ENCODE results near the gene TBL2.
"Not testable (repeated sequence)": the region's sequence is repeated elsewhere in the genome, so short reads cannot be mapped to it uniquely, and the experiment has no call there.

The TBL2 gene

DNA sequence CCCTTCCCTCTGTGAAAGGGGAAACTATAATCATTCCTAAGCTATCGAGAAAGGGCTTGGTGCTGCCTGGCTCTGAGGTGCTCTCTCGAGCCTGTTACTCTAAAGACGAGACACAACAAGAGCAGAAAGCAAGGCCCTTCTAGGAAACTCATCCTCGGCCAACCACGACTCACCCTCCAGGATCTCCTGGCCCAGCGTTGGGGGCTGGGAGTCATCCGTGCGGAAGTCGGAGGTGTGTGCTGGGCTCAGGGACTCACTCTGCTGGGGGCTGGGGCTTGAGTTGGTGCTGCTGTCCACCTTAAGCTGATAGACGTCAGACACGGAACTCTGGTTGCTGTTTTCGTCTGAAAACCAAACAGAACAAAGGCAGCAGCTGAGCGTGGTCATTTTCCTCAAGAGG lies 38.7 kb downstream of the TBL2 start:
- Histone ChIP-seq H3K79me2 (ENCODE audit: low read length) (peaks cover 40% of the 10 kb centered on the region), H3K36me3 (replicated peaks; ENCODE audit: insufficient read depth, low read length) (0 out of 2 replicates have a peak, but pooled peaks cover 15% of the 10 kb centered on the region), H3F3A (ENCODE audit: insufficient read depth, low read length) (no peaks in the 10 kb centered on the region), H3K4me2 (ENCODE audit: low read depth, low read length) (no peak overlapping the region), H3K27me3 (replicated peaks; ENCODE audit: insufficient read depth, low read length) (no peaks in the 10 kb centered on the region), H3K9me2 (replicated peaks; ENCODE audit: insufficient read depth, low read length) (no peaks in the 10 kb centered on the region), H3K27ac (ENCODE audit: low read length) (no peak overlapping the region), H4K20me1 (ENCODE audit: insufficient read depth, low read length) (no peaks in the 10 kb centered on the region; the same call in 1 of the 2 replicates), H2AFZ (ENCODE audit: low read length) (no peak overlapping the region), H3K9me3 (replicated peaks; ENCODE audit: insufficient read depth, low read length) (no peaks in the 10 kb centered on the region), H3K9ac (ENCODE audit: low read length) (no peak overlapping the region), H3K4me3 (ENCODE audit: low read length) (no peak overlapping the region), H3K4me1 (ENCODE audit: low read length) (no peaks in the 10 kb centered on the region)
- TF ChIP-seq EZH2phosphoT487 (IDR thresholded peaks at IDR 0.05; ENCODE audit: low read length) (no peak), EZH2 (optimal IDR thresholded peaks at IDR 0.05; ENCODE audit: low read depth, low read length) (no peak)
- TF ChIP-seq, protein P1, sequence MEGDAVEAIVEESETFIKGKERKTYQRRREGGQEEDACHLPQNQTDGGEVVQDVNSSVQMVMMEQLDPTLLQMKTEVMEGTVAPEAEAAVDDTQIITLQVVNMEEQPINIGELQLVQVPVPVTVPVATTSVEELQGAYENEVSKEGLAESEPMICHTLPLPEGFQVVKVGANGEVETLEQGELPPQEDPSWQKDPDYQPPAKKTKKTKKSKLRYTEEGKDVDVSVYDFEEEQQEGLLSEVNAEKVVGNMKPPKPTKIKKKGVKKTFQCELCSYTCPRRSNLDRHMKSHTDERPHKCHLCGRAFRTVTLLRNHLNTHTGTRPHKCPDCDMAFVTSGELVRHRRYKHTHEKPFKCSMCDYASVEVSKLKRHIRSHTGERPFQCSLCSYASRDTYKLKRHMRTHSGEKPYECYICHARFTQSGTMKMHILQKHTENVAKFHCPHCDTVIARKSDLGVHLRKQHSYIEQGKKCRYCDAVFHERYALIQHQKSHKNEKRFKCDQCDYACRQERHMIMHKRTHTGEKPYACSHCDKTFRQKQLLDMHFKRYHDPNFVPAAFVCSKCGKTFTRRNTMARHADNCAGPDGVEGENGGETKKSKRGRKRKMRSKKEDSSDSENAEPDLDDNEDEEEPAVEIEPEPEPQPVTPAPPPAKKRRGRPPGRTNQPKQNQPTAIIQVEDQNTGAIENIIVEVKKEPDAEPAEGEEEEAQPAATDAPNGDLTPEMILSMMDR (IDR thresholded peaks at IDR 0.05; ENCODE audit: low read length), result no peak
- DNase-seq, result no peak

DNA sequence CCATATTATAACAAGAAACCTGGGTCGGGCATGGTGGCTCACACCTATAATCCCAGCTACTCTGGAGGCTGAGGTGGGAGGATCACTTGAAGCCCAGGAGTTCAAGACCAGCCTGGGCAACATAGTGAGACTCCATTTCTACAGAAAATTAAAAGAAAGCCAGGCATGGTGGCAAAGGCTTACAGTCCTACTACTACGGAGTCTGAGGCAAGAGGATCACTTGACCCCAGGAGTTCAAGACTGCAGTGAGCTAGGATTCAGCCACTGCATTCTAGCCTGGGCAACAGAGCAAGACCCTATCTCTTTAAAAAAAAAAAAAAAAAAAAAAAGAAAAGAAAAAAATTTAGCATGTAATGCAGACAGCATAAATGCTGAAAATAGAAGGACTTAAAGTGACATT lies 39.9 kb downstream of the TBL2 start:
- not testable (repeated sequence) for H3K9me2 ChIP-seq (replicated peaks; ENCODE audit: insufficient read depth, low read length); H3K4me3 ChIP-seq (ENCODE audit: low read length); H3K4me1 ChIP-seq (ENCODE audit: low read length); H3K9ac ChIP-seq (ENCODE audit: low read length); H3F3A ChIP-seq (ENCODE audit: insufficient read depth, low read length); H4K20me1 ChIP-seq (ENCODE audit: insufficient read depth, low read length); H2AFZ ChIP-seq (ENCODE audit: low read length); DNase-seq; H3K27me3 ChIP-seq (replicated peaks; ENCODE audit: insufficient read depth, low read length); H3K27ac ChIP-seq (ENCODE audit: low read length); H3K9me3 ChIP-seq (replicated peaks; ENCODE audit: insufficient read depth, low read length); H3K4me2 ChIP-seq (ENCODE audit: low read depth, low read length)
- Histone ChIP-seq H3K36me3 (replicated peaks; ENCODE audit: insufficient read depth, low read length) (0 out of 2 replicates have a peak, but pooled peaks cover 12% of the 10 kb centered on the region), H3K79me2 (ENCODE audit: low read length) (peaks cover 29% of the 10 kb centered on the region)

DNA sequence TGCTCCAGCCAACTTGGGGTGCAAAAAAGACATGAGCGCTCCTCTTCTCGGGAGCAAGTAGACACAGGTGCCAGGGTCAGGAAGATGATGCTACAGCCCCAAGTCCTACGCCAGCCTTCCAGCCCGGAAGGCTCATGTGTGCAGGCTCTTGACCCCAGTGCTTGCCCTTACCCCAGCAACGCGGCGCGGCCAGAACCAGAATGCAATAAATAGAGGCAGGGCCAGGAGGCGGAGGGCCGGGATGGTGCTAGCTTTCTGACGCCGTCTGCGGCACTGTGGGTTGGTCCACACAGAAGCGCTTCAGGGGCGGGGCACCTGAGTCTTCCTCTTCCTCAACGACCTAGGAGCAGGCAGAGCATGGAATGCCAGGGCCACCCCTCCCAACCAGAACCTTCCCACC lies 41.3 kb downstream of the TBL2 start:
- Histone ChIP-seq H3K9ac (ENCODE audit: low read length) (no peak overlapping the region), H3K9me3 (replicated peaks; ENCODE audit: insufficient read depth, low read length) (no peaks in the 10 kb centered on the region), H3K27me3 (replicated peaks; ENCODE audit: insufficient read depth, low read length) (no peaks in the 10 kb centered on the region), H3K27ac (ENCODE audit: low read length) (no peak overlapping the region), H3K4me2 (ENCODE audit: low read depth, low read length) (no peak overlapping the region), H4K20me1 (ENCODE audit: insufficient read depth, low read length) (no peaks in the 10 kb centered on the region), H3K79me2 (ENCODE audit: low read length) (peaks cover 15% of the 10 kb centered on the region), H2AFZ (ENCODE audit: low read length) (no peak overlapping the region), H3K36me3 (replicated peaks; ENCODE audit: insufficient read depth, low read length) (0 out of 2 replicates have a peak, but pooled peaks cover 9% of the 10 kb centered on the region), H3F3A (ENCODE audit: insufficient read depth, low read length) (no peaks in the 10 kb centered on the region), H3K9me2 (replicated peaks; ENCODE audit: insufficient read depth, low read length) (no peaks in the 10 kb centered on the region), H3K4me3 (ENCODE audit: low read length) (no peak overlapping the region), H3K4me1 (ENCODE audit: low read length) (no peaks in the 10 kb centered on the region)
- TF ChIP-seq EZH2 (optimal IDR thresholded peaks at IDR 0.05; ENCODE audit: low read depth, low read length), result no peak
- DNase-seq, result no peak

DNA sequence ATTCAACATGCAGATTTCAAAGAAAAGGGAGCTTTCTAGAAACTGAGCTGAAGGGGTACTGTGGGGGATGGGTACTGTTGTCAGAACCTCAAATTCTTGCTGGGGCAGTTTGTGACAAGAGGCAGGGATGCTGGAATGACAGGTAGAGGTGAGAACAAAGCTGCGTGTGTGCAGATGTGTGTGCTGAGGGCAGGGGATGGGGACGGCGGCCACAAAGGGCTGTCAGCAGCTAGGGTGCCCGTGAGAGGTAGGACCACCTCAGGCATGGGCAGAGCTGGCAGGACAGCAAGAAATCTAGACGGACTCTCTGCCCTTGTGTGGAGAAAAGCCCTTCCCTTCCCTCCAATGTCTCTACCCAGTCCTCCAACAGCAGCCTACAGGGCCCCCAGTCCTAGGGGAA lies 41.9 kb downstream of the TBL2 start:
- no peaks in the 10 kb centered on the region for H3K4me1 ChIP-seq (ENCODE audit: low read length)
- H3K36me3 ChIP-seq (replicated peaks; ENCODE audit: insufficient read depth, low read length), result 0 out of 2 replicates have a peak, but pooled peaks cover 9% of the 10 kb centered on the region
- no peak overlapping the region for H3K4me2 ChIP-seq (ENCODE audit: low read depth, low read length)
- H2AFZ ChIP-seq (ENCODE audit: low read length), result no peak overlapping the region
- H3K4me3 ChIP-seq (ENCODE audit: low read length), result no peak overlapping the region
- no peaks in the 10 kb centered on the region for H3K27me3 ChIP-seq (replicated peaks; ENCODE audit: insufficient read depth, low read length)
- TF ChIP-seq EZH2 (optimal IDR thresholded peaks at IDR 0.05; ENCODE audit: low read depth, low read length), result no peak
- TF ChIP-seq EZH2phosphoT487 (IDR thresholded peaks at IDR 0.05; ENCODE audit: low read length), result no peak
- TF ChIP-seq, protein P1 (IDR thresholded peaks at IDR 0.05; ENCODE audit: low read length), result no peak
- H3K27ac ChIP-seq (ENCODE audit: low read length), result no peak overlapping the region
- no peaks in the 10 kb centered on the region for H3K9me3 ChIP-seq (replicated peaks; ENCODE audit: insufficient read depth, low read length)
- no peak for DNase-seq
- no peak overlapping the region for H3K9ac ChIP-seq (ENCODE audit: low read length)
- peaks cover 9% of the 10 kb centered on the region for H3K79me2 ChIP-seq (ENCODE audit: low read length)
- H3F3A ChIP-seq (ENCODE audit: insufficient read depth, low read length), result no peaks in the 10 kb centered on the region
- H3K9me2 ChIP-seq (replicated peaks; ENCODE audit: insufficient read depth, low read length), result no peaks in the 10 kb centered on the region
- no peaks in the 10 kb centered on the region for H4K20me1 ChIP-seq (ENCODE audit: insufficient read depth, low read length)

DNA sequence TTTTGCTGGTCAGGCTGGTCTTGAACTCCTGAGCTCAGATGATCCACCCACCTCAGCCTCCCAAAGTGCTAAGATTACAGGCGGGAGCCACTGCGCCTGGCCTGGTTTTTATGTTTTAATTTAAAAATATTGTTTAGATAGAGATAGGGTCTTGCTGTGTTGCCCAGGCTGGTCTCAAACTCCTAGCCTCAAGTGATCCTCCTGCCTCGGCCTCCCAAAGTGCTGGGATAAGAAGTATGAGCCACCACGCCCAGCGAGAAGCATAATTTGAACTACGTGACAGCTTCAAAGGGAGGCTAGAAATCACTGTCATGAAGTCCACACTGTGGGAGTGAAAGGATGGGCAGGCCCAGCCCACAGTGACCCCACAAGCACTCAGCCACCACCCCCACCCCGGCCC lies 42.5 kb downstream of the TBL2 start:
- not testable (repeated sequence) for H3K36me3 ChIP-seq (replicated peaks; ENCODE audit: insufficient read depth, low read length); H3F3A ChIP-seq (ENCODE audit: insufficient read depth, low read length); H3K9me2 ChIP-seq (replicated peaks; ENCODE audit: insufficient read depth, low read length); H4K20me1 ChIP-seq (ENCODE audit: insufficient read depth, low read length); H3K27me3 ChIP-seq (replicated peaks; ENCODE audit: insufficient read depth, low read length); H3K27ac ChIP-seq (ENCODE audit: low read length); H3K4me2 ChIP-seq (ENCODE audit: low read depth, low read length); H3K9ac ChIP-seq (ENCODE audit: low read length); H3K4me3 ChIP-seq (ENCODE audit: low read length); H3K79me2 ChIP-seq (ENCODE audit: low read length); DNase-seq; H3K4me1 ChIP-seq (ENCODE audit: low read length); H2AFZ ChIP-seq (ENCODE audit: low read length); H3K9me3 ChIP-seq (replicated peaks; ENCODE audit: insufficient read depth, low read length)

Measured in MM.1S (cell line).